GOT3 (cell line): Measurements from ENCODE around the gene IL10RB.
"Not testable (repeated sequence)": the region's sequence is repeated elsewhere in the genome, so short reads cannot be mapped to it uniquely, and the experiment has no call there.

Source experiments
- DNase-seq: peaks from one replicate; lab custom pipeline; 2025; ENCODE audit warnings: mixed read lengths; lab: John Stamatoyannopoulos, UW

IL10RB gene

GRCh38 chr21:33241846-33242245 lies 24.3 kb upstream of the IL10RB start:
- no peak for DNase-seq

GRCh38 chr21:33242846-33243245 lies 23.3 kb upstream of the IL10RB start:
- DNase-seq = not testable (repeated sequence)

DNA sequence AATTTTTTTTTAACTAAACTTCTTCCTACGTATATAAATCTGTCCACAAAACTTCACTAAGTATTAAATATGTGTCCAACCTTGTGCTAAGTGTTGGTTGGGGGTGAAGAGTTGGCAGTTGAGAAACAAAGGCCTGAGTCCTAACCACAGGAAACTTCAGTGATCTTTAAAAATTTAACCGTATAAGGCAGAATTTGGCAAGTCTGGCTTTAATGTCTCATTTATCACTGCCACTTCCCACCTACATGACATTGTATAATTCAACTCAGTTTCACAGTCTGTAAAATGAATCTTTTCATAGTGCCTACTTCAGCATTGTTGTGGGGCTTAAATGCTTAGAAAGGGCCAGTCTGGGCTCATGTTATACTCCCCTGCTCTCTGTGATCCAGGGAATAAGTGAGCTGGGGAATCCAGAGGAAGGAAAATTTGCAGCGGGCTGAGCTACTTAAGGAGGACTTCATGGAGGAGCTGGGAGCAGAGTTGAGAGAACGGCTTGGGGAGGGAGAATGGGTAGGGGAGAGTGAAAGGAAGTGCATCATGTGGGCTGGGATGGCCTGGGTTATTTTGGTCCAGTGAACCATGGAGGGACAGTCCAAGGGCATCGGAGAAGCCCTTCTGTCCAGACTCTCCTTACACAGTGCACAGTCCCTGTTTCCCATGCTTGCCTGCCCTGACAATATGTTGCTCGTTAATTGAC lies 21.9 kb upstream of the IL10RB start:
- no peak for DNase-seq

- DNase-seq = no peak
Observed at GRCh38 chr21:33244779-33245105, 21.4 kb upstream of the IL10RB start.

DNA sequence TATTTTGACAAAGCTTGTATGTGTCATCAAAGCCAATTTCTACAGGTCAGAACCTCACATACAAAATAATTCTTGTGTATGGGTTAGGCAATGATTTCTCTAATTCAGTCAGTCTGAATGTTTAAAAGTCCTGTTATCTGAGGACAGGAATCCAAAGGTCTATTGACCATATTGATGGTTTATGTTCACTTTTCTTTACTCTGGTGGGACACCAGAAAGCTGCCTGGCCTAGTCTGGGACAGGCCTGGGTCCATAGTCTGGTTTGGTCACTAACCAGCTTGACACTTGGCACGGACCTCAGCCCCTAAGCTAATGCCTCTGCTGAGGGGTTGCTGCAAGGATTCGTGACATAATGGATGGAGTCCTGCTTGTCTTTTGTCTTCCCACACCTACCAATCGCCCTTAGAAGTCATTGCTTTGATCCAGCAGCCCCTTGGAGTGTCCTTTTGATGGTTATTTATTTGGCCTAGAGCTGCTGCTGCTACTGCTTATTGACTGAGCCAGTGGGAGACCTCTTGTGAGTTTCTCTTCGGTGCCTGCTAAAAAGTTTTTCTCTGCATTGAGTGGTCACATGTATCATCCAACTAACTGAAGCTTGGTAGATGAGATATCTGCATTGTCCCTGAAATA lies 20.8 kb upstream of the IL10RB start:
- DNase-seq = no peak

GRCh38 chr21:33246506-33246905 lies 19.7 kb upstream of the IL10RB start:
- DNase-seq = no peak

DNA sequence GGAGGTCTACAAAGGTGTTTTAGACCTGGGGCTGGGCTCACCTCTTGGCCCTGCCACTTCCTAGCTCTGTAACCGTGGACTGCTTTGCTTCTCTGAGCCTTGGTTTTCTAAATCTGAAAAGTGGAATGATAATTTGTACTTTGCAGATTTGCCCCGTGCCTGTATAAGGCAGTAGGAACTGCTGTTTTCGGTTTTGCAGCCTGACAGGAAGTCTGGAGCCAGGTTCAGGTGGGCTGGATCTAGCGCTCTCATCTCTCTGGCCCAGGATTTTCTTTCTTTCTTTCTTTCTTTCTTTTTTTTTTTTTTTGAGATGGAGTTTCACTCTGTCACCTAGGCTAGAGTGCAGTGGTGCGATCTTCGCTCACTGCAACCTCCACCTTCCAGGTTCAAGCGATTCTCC lies 19.2 kb upstream of the IL10RB start:
- no peak for DNase-seq

DNA sequence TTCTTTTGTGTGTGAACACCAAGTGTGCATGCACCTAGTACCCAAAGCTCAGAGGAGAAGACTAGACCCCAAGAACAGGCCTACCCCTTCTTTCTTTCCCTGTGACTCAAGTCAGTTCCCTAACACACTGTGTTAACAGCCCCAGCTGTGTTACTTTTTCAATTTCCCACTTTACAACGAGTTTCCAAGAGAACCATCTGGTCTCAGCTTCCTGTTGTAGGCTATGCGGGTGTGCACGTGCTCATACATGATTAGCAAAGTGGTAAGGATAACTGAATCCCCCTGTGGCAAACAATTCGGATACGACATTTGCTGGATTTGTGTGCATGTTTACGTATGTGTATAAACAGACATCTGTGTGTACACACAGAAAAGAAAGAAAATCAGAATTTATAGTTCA lies 18.6 kb upstream of the IL10RB start:
- no peak for DNase-seq

GRCh38 chr21:33249331-33250002 lies 16.7 kb upstream of the IL10RB start:
- DNase-seq = no peak

DNA sequence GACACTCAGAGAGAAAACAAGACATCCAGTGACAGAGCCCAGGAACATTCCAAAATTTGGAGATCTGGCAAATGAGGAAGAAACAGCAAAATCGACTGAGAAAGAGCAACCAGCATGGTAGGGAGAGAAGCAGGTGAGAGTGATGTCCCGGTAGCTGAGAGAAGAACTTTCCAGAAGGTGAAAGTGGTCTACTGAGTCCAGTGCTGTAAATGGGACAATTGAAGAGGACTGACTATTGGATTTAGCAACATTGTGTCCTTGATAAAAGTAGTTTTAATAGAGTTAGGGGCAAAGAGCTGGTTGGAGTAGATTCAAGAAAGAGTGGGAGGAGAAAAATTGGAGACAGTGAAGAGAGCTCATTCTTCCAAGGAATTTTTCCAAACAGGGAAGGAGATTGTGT lies 15.0 kb upstream of the IL10RB start:
- DNase-seq = no peak

GRCh38 chr21:33253382-33253781 lies 12.8 kb upstream of the IL10RB start:
- DNase-seq = not testable (repeated sequence)

- DNase-seq = no peak
Observed at GRCh38 chr21:33254766-33255165, 11.4 kb upstream of the IL10RB start.

DNA sequence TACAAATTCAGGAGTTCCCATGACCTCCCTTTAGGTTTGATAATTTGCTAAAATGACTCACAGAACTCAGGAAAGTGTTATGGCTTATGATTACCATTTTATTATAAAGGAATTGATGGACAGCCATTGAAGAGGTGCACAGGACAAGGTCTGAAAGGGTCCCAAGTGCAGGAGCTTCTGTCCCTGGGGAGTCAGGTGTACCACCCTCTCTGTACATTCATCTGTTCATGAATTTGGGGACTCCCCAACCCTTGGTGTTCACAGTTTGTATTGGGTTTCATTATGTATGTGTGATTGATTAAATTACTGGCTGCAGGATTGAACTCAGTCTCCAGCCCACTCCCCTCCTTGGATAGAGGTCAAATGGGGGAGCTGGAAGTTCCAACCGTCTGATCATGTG lies 10.8 kb upstream of the IL10RB start:
- DNase-seq = no peak

DNA sequence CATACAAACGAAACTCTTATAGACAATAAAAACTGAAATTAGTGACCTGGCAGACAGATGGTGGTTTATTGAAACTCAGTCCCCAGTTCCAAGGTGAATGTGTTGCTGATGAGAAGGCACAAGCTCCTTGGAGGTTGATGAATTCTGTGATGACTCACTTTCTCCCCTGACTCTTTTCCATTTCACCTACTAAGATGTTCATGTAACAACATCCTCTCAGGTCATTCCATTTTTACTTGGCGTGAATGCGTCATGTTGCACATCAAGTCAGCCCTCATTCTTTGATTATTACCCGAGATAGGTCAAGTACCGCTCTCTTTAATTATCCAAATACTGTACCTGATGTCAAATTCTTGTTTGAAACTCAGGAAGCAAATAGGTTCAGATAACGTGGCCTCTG lies 10.1 kb upstream of the IL10RB start:
- DNase-seq = no peak

DNA sequence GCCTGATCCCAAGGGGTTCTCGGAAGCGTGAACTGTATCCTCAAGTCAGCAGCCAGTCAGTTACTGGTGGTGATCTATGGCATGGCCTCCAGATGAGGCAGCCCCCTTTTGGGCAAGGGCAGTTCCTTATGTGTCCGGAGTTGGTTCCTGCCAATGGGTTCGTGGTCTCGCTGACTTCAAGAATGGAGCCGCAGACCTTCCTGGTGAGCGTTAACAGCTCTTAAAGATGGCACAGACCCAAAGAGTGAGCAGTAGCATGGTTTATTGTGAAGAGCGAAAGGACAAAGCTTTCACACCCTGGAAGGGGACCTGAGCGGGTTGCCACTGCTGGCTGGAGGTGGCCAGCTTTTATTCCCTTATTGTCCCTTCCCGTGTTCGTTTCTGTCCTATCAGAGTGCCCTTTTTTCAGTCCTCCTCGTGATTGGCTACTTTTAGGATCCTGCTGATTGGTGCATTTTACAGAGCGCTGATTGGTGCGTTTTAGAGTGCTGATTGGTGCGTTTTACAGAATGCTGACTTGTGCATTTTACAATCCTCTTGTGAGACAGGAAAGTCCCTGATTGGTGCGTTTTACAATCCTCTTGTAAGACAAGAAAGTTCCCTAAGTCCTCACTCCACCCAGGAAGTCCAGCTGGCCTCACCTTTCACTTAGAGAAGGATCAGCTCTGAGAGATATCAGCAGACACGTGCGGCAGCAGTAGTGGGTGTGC lies 8.9 kb upstream of the IL10RB start:
- DNase-seq = no peak

- no peak for DNase-seq
Observed at GRCh38 chr21:33258475-33258874, 7.7 kb upstream of the IL10RB start.

- no peak for DNase-seq
Observed at GRCh38 chr21:33259428-33259827, 6.7 kb upstream of the IL10RB start.

GRCh38 chr21:33259995-33260394 lies 6.2 kb upstream of the IL10RB start:
- no peak for DNase-seq

DNA sequence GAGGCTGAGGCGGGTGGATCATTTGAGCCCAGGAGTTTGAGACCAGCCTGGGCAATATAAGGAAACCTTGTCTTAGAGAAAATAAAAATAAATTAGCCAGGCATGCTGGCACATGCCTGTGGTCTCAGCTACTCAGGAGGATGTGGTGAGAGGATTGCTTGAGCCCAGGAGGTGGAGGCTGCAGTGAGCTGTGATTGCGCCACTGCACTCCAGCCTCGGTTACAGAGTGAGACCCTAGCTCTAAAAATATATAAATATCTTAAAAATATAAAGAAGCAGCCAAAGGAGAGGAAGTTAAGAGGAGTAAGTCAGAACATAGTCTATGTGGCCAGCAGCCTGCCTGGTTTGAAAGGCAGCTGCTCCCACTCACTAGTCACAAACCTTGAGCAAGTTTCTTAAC lies 4.5 kb upstream of the IL10RB start:
- peak; percentile 4 for DNase-seq

DNA sequence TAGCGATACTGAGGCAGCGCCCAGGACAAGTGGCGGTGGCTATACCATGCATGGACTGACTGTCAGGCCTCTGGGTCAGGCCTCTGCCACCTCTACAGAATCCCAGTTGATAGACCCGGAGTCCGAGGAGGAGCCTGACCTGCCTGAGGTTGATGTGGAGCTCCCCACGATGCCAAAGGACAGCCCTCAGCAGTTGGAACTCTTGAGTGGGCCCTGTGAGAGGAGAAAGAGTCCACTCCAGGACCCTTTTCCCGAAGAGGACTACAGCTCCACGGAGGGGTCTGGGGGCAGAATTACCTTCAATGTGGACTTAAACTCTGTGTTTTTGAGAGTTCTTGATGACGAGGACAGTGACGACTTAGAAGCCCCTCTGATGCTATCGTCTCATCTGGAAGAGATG lies 3.2 kb upstream of the IL10RB start:
- no peak for DNase-seq

- DNase-seq = no peak
Observed at GRCh38 chr21:33264561-33264960, 1.6 kb upstream of the IL10RB start.

GRCh38 chr21:33265664-33266049 lies 510 bp upstream of the IL10RB start:
- no peak for DNase-seq

DNA sequence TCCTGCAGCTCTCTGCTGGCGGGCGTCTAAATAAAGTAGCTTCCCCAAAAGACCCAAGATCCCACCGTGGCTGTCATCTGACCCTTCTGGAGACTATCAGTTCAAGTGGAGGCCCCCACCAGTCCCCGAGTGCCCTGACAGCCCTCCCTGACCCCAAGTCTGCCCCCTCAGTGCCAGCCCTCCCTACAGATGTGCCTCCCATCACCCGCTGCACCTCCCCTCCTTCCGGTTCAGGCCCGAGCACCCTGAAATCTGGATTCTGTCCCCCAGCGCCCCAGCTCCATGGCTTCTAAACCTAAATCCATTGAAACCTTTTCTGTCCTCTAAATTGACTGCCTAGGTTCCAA lies 595 bp downstream of the IL10RB start:
- no peak for DNase-seq
